ENCODE data around the gene CRTC2. TPM values are rescaled to one million over a fixed set of nuclear protein-coding genes. Genes with fewer than 3 reads are reported as not detected.

The CRTC2 gene
- total and polyA plus RNA-seq, 2 donors (not counting 1 experiment from before 2014, with no cell fraction given), result 2.6 to 7.1 TPM

DNA sequence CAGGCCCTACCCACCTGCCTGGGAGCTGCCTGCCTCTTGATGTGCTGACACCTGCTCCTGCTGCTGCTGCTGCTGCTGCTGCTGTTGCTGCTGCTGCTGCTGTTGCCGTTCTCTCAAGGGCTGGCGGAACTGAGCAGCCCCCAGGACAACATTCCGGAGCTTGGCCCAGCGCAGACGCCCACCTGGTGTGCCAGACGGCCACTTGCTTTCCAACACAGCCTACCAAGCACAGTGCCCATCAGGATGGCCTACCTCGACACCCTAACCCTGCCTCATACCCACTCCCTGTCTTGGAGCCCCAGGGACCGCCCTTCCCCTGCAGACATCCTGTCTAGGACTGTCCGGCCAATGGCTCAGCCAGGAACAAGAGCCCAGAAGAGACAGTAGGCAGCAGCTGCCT is 23.7 kb downstream of the CRTC2 start:
- H3K4me2 ChIP-seq (ENCODE audit: extremely low read depth, insufficient read depth, low read length), result no peak overlapping the region
- no peak overlapping the region for H3K9ac ChIP-seq (ENCODE audit: insufficient read depth, low read length)
- no peak for DNase-seq (ENCODE audit: low read depth in 2 of 2)
- H3K4me3 ChIP-seq (replicated peaks in 1 of 4; ENCODE audit: control extremely low read depth in 1 of 4, insufficient read depth in 1 of 4, low read depth in 3 of 4, low read length in 4 of 4), result no peak overlapping the region
- H3K4me1 ChIP-seq (ENCODE audit: control insufficient read depth, extremely low read depth, insufficient read depth, low read length), result no peaks in the 10 kb centered on the region
- TF ChIP-seq EZH2 (IDR thresholded peaks at IDR 0.05; ENCODE audit: low read length, missing control alignments), result no peak
- TF ChIP-seq, protein P1, sequence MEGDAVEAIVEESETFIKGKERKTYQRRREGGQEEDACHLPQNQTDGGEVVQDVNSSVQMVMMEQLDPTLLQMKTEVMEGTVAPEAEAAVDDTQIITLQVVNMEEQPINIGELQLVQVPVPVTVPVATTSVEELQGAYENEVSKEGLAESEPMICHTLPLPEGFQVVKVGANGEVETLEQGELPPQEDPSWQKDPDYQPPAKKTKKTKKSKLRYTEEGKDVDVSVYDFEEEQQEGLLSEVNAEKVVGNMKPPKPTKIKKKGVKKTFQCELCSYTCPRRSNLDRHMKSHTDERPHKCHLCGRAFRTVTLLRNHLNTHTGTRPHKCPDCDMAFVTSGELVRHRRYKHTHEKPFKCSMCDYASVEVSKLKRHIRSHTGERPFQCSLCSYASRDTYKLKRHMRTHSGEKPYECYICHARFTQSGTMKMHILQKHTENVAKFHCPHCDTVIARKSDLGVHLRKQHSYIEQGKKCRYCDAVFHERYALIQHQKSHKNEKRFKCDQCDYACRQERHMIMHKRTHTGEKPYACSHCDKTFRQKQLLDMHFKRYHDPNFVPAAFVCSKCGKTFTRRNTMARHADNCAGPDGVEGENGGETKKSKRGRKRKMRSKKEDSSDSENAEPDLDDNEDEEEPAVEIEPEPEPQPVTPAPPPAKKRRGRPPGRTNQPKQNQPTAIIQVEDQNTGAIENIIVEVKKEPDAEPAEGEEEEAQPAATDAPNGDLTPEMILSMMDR (conservative IDR thresholded peaks at IDR 0.05 in 1 of 2, IDR thresholded peaks at IDR 0.05 in 1 of 2; ENCODE audit: low read depth in 1 of 2, low read length in 2 of 2), result no peak
- H3K36me3 ChIP-seq (ENCODE audit: control insufficient read depth, insufficient read depth, low read length), result peaks cover 27% of the 10 kb centered on the region
- H4K20me1 ChIP-seq (ENCODE audit: control insufficient read depth, extremely low read depth, insufficient read depth, low read length), result no peaks in the 10 kb centered on the region
- no peaks in the 10 kb centered on the region for H3K9me3 ChIP-seq (ENCODE audit: control insufficient read depth, insufficient read depth, low read depth, low read length)
- no peak overlapping the region for H2AFZ ChIP-seq (ENCODE audit: low read length)
- H3K79me2 ChIP-seq (ENCODE audit: control insufficient read depth, insufficient read depth, low read length), result no peaks in the 10 kb centered on the region
- no peaks in the 10 kb centered on the region for H3K27me3 ChIP-seq (ENCODE audit: control insufficient read depth, insufficient read depth, low read length)
- H3K27ac ChIP-seq (ENCODE audit: insufficient read depth, low read length), result no peak overlapping the region

DNA sequence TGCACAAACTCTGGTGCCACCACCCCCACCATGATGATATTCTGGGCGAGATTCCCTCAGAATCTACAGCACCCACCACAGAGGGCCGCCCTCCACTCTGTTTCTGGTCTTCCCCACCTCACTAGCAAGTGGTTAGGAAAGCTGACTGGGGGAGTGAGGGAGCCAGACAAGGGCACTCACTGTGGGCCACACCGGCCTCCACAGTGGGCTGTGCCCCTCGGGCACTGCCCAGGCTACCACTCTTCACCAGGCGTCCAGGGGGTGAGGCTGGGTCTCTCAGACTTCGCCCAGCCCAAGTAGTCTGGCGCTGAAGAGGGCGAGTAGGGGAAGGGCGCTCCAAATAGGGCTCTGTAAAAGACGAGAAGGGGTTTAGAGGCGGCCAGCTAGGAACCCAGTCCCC is 24.5 kb downstream of the CRTC2 start:
- H3K4me1 ChIP-seq (ENCODE audit: control insufficient read depth, extremely low read depth, insufficient read depth, low read length), result peaks cover 3% of the 10 kb centered on the region
- no peak for DNase-seq (ENCODE audit: low read depth in 2 of 2)
- H3K4me3 ChIP-seq (replicated peaks in 1 of 4; ENCODE audit: control extremely low read depth in 1 of 4, insufficient read depth in 1 of 4, low read depth in 3 of 4, low read length in 4 of 4), result no peak overlapping the region
- no peak overlapping the region for H3K4me2 ChIP-seq (ENCODE audit: extremely low read depth, insufficient read depth, low read length)
- no peak overlapping the region for H3K9ac ChIP-seq (ENCODE audit: insufficient read depth, low read length)
- H4K20me1 ChIP-seq (ENCODE audit: control insufficient read depth, extremely low read depth, insufficient read depth, low read length), result no peaks in the 10 kb centered on the region
- no peak overlapping the region for H3K27ac ChIP-seq (ENCODE audit: insufficient read depth, low read length)
- H3K79me2 ChIP-seq (ENCODE audit: control insufficient read depth, insufficient read depth, low read length), result no peaks in the 10 kb centered on the region
- no peak overlapping the region for H2AFZ ChIP-seq (ENCODE audit: low read length)
- TF ChIP-seq, protein P1 (conservative IDR thresholded peaks at IDR 0.05 in 1 of 2, IDR thresholded peaks at IDR 0.05 in 1 of 2; ENCODE audit: low read depth in 1 of 2, low read length in 2 of 2), result no peak
- TF ChIP-seq EZH2 (IDR thresholded peaks at IDR 0.05; ENCODE audit: low read length, missing control alignments), result no peak
- peaks cover 24% of the 10 kb centered on the region for H3K36me3 ChIP-seq (ENCODE audit: control insufficient read depth, insufficient read depth, low read length)
- H3K27me3 ChIP-seq (ENCODE audit: control insufficient read depth, insufficient read depth, low read length), result no peaks in the 10 kb centered on the region
- no peaks in the 10 kb centered on the region for H3K9me3 ChIP-seq (ENCODE audit: control insufficient read depth, insufficient read depth, low read depth, low read length)

DNA sequence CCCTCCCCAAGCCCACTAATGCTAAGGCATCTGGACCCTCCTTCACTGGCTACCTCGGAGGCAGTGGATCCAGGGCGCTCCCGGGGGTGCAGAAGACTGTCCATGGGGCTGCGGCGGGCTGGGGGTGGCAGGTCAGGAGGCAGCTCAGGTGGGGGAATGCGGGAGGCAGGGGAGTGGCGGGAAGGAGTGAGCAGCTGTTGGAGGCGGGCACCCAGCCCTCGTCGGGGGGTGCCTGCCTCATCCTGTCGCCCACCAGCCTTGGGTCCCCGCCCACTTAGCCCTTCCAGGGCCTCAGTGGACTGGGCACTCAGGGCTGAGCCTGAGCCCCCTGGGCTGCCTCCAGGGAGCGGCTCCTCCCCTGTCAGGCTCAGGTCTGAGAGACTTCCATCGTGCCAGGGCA is 25.0 kb downstream of the CRTC2 start:
- H3K4me3 ChIP-seq (replicated peaks in 1 of 4; ENCODE audit: control extremely low read depth in 1 of 4, insufficient read depth in 1 of 4, low read depth in 3 of 4, low read length in 4 of 4), result no peak overlapping the region
- H3K9ac ChIP-seq (ENCODE audit: insufficient read depth, low read length), result no peak overlapping the region
- no peak for TF ChIP-seq EZH2 (IDR thresholded peaks at IDR 0.05; ENCODE audit: low read length, missing control alignments)
- TF ChIP-seq, protein P1 (conservative IDR thresholded peaks at IDR 0.05 in 1 of 2, IDR thresholded peaks at IDR 0.05 in 1 of 2; ENCODE audit: low read depth in 1 of 2, low read length in 2 of 2), result no peak
- H2AFZ ChIP-seq (ENCODE audit: low read length), result no peak overlapping the region
- peaks cover 5% of the 10 kb centered on the region for H3K4me1 ChIP-seq (ENCODE audit: control insufficient read depth, extremely low read depth, insufficient read depth, low read length)
- H3K27ac ChIP-seq (ENCODE audit: insufficient read depth, low read length), result no peak overlapping the region
- DNase-seq (ENCODE audit: low read depth in 2 of 2), result no peak
- no peak overlapping the region for H3K4me2 ChIP-seq (ENCODE audit: extremely low read depth, insufficient read depth, low read length)
- H3K27me3 ChIP-seq (ENCODE audit: control insufficient read depth, insufficient read depth, low read length), result no peaks in the 10 kb centered on the region
- H3K9me3 ChIP-seq (ENCODE audit: control insufficient read depth, insufficient read depth, low read depth, low read length), result no peaks in the 10 kb centered on the region
- no peaks in the 10 kb centered on the region for H3K79me2 ChIP-seq (ENCODE audit: control insufficient read depth, insufficient read depth, low read length)
- H4K20me1 ChIP-seq (ENCODE audit: control insufficient read depth, extremely low read depth, insufficient read depth, low read length), result no peaks in the 10 kb centered on the region
- peaks cover 23% of the 10 kb centered on the region for H3K36me3 ChIP-seq (ENCODE audit: control insufficient read depth, insufficient read depth, low read length)

Data from fibroblast of lung (primary cell).